Measurements from ENCODE around the gene CCDC186.

Gene CCDC186

DNA sequence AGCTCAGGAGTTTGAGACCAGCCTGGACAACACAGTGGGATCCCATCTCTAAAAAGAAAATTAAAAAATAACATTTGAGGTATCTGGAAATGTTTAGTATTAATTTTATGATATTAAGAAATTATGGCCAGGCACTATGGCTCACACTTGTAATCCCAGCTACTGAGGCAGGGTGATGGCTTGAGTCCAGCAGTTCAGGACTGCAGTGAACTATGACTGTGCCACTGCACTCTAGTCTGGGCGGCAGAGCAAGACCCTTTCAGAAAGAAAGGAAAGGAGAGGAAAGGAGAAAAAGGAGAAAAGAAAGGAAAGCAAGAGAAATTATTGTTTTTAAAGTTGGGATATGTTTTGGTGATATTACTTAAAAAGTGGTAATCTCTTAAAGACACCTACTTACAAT is 2.5 kb upstream of the CCDC186 start:
- no peak overlapping the region for H3K4me3 ChIP-seq (ENCODE audit: low read length)
- TF ChIP-seq, protein P1, sequence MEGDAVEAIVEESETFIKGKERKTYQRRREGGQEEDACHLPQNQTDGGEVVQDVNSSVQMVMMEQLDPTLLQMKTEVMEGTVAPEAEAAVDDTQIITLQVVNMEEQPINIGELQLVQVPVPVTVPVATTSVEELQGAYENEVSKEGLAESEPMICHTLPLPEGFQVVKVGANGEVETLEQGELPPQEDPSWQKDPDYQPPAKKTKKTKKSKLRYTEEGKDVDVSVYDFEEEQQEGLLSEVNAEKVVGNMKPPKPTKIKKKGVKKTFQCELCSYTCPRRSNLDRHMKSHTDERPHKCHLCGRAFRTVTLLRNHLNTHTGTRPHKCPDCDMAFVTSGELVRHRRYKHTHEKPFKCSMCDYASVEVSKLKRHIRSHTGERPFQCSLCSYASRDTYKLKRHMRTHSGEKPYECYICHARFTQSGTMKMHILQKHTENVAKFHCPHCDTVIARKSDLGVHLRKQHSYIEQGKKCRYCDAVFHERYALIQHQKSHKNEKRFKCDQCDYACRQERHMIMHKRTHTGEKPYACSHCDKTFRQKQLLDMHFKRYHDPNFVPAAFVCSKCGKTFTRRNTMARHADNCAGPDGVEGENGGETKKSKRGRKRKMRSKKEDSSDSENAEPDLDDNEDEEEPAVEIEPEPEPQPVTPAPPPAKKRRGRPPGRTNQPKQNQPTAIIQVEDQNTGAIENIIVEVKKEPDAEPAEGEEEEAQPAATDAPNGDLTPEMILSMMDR (IDR thresholded peaks at IDR 0.05; ENCODE audit: insufficient read depth, low read depth, low read length, missing control alignments) = no peak
- no peak for DNase-seq (ENCODE audit: low read depth)

DNA sequence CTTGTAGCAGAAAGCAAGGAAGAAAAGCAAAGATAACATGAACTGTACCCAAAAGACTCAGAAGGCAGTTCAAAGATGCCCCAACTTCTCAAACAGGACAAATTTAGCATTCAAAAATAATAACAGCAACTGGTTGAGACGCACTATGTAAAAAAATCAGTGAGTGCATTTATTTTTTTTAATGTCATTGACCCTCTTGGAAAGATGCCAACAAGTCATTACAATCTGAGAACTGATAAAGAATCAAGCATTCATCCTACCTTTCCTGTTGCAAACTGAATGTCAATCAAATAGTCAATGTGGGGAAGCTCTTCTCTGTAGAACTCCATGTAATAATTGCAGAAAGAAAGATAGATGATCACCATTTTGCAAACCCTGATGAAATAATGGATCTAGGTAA is 1.7 kb upstream of the CCDC186 start:
- DNase-seq (ENCODE audit: low read depth) = no peak
- TF ChIP-seq, protein P1 (IDR thresholded peaks at IDR 0.05; ENCODE audit: insufficient read depth, low read depth, low read length, missing control alignments) = no peak
- H3K4me3 ChIP-seq (ENCODE audit: low read length) = no peak overlapping the region

DNA sequence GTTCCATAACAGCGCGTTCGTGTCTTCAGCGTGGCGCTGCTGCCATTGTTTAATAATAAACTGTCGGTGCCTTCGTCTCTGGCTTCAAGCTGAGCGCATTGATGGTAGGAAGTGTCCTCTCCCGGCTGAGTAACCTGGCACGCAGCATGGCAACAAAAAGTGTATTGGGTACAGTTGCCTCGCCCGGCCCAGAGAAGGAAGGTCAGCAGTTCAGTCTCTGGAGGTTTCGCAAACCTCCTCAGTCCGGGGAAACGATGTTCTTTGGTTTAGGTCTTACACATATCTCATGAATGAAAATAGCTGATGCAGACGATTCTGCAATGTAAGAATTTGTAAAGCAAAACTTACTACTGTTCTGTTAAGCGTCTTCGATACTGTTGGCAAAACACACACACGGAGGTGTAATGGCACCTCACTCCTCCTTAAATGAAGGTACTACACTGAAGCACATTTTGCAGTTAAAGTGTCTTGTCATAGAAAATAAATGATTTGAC is 739 bp upstream of the CCDC186 start:
- TF ChIP-seq, protein P1 (IDR thresholded peaks at IDR 0.05; ENCODE audit: insufficient read depth, low read depth, low read length, missing control alignments) = no peak
- peak; percentile 79 for DNase-seq (ENCODE audit: low read depth)
- H3K4me3 ChIP-seq (ENCODE audit: low read length) = peak overlapping the region; percentile 99

DNA sequence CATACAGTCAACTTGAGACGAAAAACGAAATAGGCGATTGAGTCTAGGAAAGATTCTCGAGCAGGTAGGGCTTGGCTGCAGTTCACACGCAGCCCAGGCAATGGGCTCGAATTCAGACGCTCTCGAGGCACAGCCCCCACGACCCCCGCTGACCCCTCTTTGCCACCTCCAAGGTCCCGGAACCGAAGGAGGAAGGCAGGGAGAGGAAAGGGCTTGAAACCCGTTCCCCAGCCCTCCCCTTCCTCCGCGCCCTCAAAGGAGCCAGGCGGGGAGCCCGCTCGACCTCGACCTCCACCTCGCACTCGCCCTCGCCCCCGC is 441 bp downstream of the CCDC186 start:
- DNase-seq (ENCODE audit: low read depth) = no peak
- peak overlapping the region; percentile 99 for H3K4me3 ChIP-seq (ENCODE audit: low read length)
- TF ChIP-seq, protein P1 (IDR thresholded peaks at IDR 0.05; ENCODE audit: insufficient read depth, low read depth, low read length, missing control alignments) = no peak

DNA sequence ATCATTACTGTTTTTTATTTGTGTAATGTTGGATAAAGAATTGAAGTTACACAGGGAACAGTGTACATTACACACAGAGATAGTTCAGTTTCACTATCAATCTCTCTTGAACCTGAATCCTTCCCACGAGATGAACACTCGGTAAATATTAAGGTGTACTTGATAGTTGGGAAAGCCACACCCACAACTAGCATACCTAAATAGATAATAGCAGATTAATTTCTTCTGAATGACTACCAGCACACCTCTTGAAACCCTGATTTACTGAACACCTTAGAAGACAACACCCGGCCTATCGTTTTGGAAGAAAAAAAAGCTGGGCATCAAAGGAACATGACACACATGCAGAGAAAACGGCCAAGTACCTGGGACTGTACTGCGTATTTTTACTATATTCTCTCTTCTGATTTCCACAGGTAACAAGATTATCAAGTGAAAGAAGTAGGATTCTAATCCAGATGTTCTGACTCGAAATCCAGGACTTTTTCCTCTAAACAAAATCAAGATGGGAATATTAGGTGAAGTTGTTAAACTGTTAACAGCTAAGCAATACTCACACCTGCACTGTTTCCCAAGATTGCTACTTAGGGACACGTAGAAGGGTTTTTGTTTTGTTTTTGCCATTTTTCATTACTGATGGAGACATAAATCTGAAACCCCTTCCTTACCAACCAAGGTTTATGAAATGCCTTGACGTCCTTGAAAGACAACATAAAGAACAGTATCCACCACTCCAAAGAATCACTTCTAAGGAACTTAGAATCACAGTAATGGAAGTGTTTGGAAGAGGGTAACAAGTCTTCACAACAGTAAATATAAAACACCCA is 1.0 kb downstream of the CCDC186 start:
- peak overlapping the region; percentile 99 for H3K4me3 ChIP-seq (ENCODE audit: low read length)
- peak; percentile 44 for DNase-seq (ENCODE audit: low read depth)
- TF ChIP-seq, protein P1 (IDR thresholded peaks at IDR 0.05; ENCODE audit: insufficient read depth, low read depth, low read length, missing control alignments) = no peak

DNA sequence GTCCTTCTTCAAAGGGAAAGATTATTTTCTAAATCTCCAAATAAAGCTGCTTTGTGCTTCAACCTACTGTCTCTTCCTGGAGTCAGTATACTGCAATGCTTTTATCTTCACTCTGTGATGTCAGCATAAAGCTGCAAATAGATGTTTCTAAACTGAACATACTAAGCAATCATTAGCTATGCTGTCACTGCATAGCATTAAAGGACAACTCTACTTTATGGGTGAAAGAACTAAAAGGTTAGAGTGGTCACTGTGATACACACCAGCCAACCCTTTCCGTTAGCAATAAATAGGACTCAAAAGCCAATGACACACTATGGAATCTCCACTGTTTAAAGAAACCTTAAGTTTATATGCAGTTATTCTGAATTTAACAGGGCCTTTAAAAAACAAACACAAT is 1.8 kb downstream of the CCDC186 start:
- TF ChIP-seq, protein P1 (IDR thresholded peaks at IDR 0.05; ENCODE audit: insufficient read depth, low read depth, low read length, missing control alignments) = no peak
- no peak for DNase-seq (ENCODE audit: low read depth)
- H3K4me3 ChIP-seq (ENCODE audit: low read length) = peak overlapping the region; percentile 99

Measured in epithelial cell of esophagus (primary cell).